ENCODE results near the gene TRAPPC12. TPM values are rescaled to one million over a fixed set of nuclear protein-coding genes. Genes with fewer than 3 reads are reported as not detected.

Gene TRAPPC12
- total RNA-seq: 100 to 1,000 TPM; 106 to 116 TPM

DNA sequence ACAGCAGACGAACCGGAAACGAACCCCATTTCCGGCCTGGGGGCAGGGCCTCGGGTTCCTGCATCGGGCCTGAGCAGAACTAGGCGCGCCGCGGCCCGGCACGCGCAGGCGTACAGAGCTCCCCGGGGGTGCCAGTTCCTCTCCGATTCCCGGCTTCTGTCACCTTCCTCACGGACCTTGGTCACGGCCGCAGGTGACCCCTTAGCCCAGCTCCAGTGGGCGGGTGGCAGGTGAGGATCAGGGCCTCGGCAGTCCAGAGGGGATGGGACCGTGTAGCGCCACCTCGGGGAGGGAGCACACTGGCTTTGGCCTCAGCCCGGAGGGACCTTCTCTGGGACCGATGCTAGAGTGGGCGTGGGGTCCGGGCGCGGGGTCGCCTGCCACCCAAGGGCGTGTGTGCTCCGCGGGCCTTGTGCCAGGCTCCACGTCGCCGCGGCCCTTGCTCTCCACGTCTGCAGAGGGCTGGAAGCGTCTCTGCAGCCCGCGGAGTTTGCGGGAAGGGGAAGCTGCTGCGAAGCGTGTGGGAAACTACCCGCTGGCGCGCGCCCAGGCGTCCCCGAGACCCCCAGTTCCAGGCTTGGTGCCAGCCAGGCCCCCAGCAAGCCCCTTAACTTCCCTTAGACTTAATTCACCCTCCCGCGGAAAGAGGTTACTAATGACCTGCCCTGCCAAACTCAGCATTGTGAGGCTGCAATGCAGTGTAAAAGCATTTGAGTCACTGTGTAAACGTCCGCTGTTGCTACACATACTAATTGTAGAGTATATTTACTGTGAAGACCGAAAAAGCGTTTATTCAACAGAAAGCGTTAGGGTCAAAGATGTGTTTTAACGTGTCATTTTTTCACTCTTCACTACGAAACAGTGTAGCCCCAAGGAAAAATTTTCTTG, at the start of gene TRAPPC12:
TSS of gene TRAPPC12 (plus strand) at position 48 of the 888 bp plus-strand sequence. CDS start 7,930 bp downstream, outside the sequence.
- H3K27me3 Mint-ChIP-seq: no peaks in the 10 kb centered on the region
- DNase-seq: peak; percentile 96
- no peaks in the 10 kb centered on the region for H3K9me3 Mint-ChIP-seq
- POLR2A ChIA-PET: interaction anchor here (0.9 to 1.9 kb wide), 6 partner anchors 15 to 196 kb away, joined by 3 to 7 read pairs (median 4); partner anchors contain the start of gene RNASEH1
- ATAC-seq (ENCODE audit: low read depth): peak; percentile 76
- peak within 1 kb of the TSS; percentile 95 for H3K27ac Mint-ChIP-seq
- peaks cover 36% of the 10 kb centered on the region for H3K4me1 Mint-ChIP-seq
- H3K4me3 Mint-ChIP-seq: peak within 1 kb of the TSS; percentile 92
- peaks cover 11% of the 10 kb centered on the region for H3K36me3 Mint-ChIP-seq

DNA sequence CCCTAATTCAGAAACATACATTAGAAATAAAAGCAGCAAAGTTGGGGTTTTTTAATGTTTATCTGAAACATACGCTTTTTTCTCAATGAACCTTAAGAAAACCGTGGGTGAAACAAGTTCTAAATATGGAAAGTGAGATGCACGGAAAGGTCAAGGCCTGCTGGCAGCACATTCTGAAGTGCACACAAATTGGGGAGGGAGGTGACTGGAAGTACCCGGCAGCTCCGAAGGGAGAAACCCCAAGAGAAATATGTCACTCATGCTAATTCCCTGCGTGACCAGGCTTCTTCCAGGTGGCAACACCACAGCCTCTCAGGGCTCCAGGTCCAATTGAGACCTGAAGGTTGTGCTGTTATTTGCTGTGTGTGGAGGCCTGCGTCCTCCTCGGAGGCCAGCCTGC, 47.4 kb upstream of the TRAPPC12 start:
- no peaks in the 10 kb centered on the region for H3K27me3 Mint-ChIP-seq
- H3K4me1 Mint-ChIP-seq: peaks cover 4% of the 10 kb centered on the region
- no peak for DNase-seq
- no peak overlapping the region for H3K27ac Mint-ChIP-seq
- peaks cover 31% of the 10 kb centered on the region for H3K36me3 Mint-ChIP-seq
- no peak for ATAC-seq (ENCODE audit: low read depth)
- no peaks in the 10 kb centered on the region for H3K9me3 Mint-ChIP-seq
- POLR2A ChIA-PET: no interaction called here
- H3K4me3 Mint-ChIP-seq: no peak overlapping the region

DNA sequence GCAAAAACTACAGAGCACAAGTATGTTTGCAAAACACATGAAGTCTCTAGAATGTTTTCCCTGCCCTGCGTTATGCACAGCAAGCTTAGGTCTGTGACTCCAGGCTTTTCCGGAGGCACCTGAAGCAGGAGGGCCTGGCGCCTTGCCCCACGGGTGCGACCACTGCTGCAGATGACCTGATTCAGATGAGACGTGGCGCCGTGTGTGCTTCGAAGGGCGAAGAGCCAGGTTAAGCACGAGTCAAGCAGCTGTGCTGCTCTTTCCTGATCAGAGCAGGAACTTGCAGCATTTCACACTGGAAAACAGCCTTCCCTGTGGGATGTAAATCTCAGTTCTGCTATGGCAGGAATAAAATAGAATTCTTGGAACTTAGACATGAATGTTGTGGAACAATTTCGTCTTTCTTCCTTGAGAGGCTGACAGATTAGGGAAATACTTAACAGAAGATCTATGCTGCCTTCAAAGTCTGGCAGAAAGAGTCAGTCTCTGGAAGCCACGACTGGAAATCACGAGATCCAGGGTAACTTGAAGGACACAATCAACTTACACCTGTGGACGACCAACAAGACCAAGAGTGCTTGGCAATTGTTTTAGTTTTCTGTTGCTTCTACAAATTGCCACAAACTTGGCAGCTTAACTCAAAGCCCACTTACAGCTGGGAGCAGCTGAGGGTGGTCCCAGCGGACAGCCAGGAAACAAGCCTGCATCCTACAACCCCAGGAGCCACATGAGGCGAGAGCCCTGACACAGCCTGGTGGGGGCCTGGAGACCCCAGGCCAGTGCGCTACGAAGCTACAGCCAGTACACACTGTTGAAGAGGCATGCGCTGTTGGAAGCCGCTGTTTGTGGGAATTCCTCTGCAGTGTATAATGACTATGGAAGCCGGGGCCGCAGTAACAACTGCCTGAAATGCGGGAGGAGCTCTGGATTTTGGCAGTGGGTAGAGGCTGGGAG, 44.8 kb upstream of the TRAPPC12 start:
- ATAC-seq (ENCODE audit: low read depth) (no peak), DNase-seq (no peak)
- POLR2A ChIA-PET: no interaction called here
- no peak overlapping the region for H3K27ac Mint-ChIP-seq
- no peak overlapping the region for H3K4me3 Mint-ChIP-seq
- no peaks in the 10 kb centered on the region for H3K9me3 Mint-ChIP-seq
- peaks cover 34% of the 10 kb centered on the region for H3K36me3 Mint-ChIP-seq
- H3K4me1 Mint-ChIP-seq: peaks cover 2% of the 10 kb centered on the region
- no peaks in the 10 kb centered on the region for H3K27me3 Mint-ChIP-seq

GRCh38 chr2:3336844-3337243, 42.6 kb upstream of the TRAPPC12 start:
- POLR2A ChIA-PET: no interaction called here
- Mint-ChIP-seq H3K9me3 (no peaks in the 10 kb centered on the region), H3K4me3 (no peak overlapping the region), H3K27ac (no peak overlapping the region), H3K36me3 (peaks cover 24% of the 10 kb centered on the region), H3K4me1 (peaks cover 4% of the 10 kb centered on the region), H3K27me3 (no peaks in the 10 kb centered on the region)
- ATAC-seq (ENCODE audit: low read depth) (no peak), DNase-seq (no peak)

DNA sequence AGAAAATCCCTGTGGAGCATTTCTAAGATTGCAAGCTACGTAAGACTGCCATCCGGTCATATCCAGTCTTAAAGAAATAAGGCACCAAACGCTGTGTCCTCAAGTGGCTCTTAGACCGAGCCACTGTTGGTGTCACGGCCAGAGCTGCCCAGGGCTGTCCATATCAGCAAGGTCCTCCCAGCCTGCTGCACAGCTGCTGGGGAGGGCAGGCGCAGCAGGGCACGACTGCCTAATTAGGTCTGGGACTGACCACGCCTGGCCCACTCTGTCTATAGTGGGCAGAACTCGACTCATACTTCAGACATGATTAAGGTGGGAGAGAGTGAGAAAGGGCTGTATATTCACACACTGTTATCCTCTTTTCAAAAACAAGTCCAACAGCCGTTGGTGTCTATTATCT, 41.2 kb upstream of the TRAPPC12 start:
- POLR2A ChIA-PET: no interaction called here
- no peak for DNase-seq
- H3K27me3 Mint-ChIP-seq: no peaks in the 10 kb centered on the region
- H3K9me3 Mint-ChIP-seq: no peaks in the 10 kb centered on the region
- peaks cover 4% of the 10 kb centered on the region for H3K4me1 Mint-ChIP-seq
- no peak overlapping the region for H3K4me3 Mint-ChIP-seq
- peaks cover 18% of the 10 kb centered on the region for H3K36me3 Mint-ChIP-seq
- no peak overlapping the region for H3K27ac Mint-ChIP-seq
- ATAC-seq (ENCODE audit: low read depth): no peak

DNA sequence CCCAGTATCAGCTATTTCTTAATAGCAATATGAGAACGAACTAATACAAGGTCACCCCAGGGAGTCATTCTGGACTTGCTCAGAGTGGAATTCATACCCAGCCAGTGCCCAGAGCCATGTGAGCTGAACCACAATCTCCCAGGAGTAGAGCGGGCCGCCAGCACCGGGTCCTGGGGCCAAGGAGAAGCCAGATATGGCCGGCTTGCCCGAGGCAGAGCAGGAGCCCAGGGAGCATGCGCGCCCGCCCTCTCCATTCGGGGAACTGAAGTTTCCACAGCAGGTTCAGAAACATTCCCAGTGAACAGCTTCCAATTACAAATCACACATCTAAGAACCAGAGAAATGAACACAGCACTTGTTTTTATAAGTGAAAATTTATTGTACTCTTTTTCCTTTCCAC, 39.4 kb upstream of the TRAPPC12 start:
- Mint-ChIP-seq H3K27ac (no peak overlapping the region), H3K36me3 (peaks cover 17% of the 10 kb centered on the region), H3K4me3 (no peak overlapping the region), H3K4me1 (peaks cover 4% of the 10 kb centered on the region), H3K9me3 (no peaks in the 10 kb centered on the region), H3K27me3 (no peaks in the 10 kb centered on the region)
- POLR2A ChIA-PET: no interaction called here
- ATAC-seq (ENCODE audit: low read depth): no peak
- no peak for DNase-seq

GRCh38 chr2:3341336-3341735, 38.2 kb upstream of the TRAPPC12 start:
- Mint-ChIP-seq H3K4me3 (no peak overlapping the region), H3K9me3 (no peaks in the 10 kb centered on the region), H3K4me1 (peaks cover 2% of the 10 kb centered on the region), H3K27ac (no peak overlapping the region), H3K36me3 (peaks cover 10% of the 10 kb centered on the region), H3K27me3 (no peaks in the 10 kb centered on the region)
- DNase-seq (no peak), ATAC-seq (ENCODE audit: low read depth) (no peak)
- POLR2A ChIA-PET: no interaction called here

DNA sequence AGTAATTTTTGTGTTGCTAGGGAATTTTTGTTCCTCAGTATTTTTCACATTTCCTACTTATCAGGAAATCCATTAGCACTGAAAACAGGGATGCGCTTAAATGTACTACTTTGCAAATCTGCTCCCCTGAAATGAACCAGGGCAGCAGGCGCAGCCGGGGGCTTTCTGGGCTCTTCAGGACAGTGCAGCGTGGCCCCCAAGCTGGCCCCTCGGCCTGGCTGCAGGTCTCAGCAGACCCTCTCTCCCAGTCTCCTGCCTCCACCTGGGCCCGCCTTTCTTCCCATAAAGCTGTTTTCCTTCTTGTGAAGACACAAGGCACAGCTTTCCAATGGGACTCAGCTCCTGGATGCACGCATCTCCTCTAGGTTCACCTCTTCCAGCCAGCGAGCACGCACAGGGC, 37.2 kb upstream of the TRAPPC12 start:
- H3K9me3 Mint-ChIP-seq: no peaks in the 10 kb centered on the region
- no peak overlapping the region for H3K4me3 Mint-ChIP-seq
- DNase-seq (no peak), ATAC-seq (ENCODE audit: low read depth) (no peak)
- H3K36me3 Mint-ChIP-seq: peaks cover 15% of the 10 kb centered on the region
- H3K27ac Mint-ChIP-seq: no peak overlapping the region
- POLR2A ChIA-PET: no interaction called here
- peaks cover 2% of the 10 kb centered on the region for H3K4me1 Mint-ChIP-seq
- H3K27me3 Mint-ChIP-seq: no peaks in the 10 kb centered on the region

- DNase-seq (no peak), ATAC-seq (ENCODE audit: low read depth) (no peak)
- H3K27me3 Mint-ChIP-seq: no peaks in the 10 kb centered on the region
- H3K4me1 Mint-ChIP-seq: peaks cover 2% of the 10 kb centered on the region
- H3K4me3 Mint-ChIP-seq: no peak overlapping the region
- peaks cover 19% of the 10 kb centered on the region for H3K36me3 Mint-ChIP-seq
- H3K27ac Mint-ChIP-seq: no peak overlapping the region
- no peaks in the 10 kb centered on the region for H3K9me3 Mint-ChIP-seq
- POLR2A ChIA-PET: no interaction called here
Observed at GRCh38 chr2:3343012-3343411, 36.5 kb upstream of the TRAPPC12 start.

GRCh38 chr2:3344897-3345296, 34.6 kb upstream of the TRAPPC12 start:
- POLR2A ChIA-PET: no interaction called here
- DNase-seq (no peak), ATAC-seq (ENCODE audit: low read depth) (no peak)
- H3K36me3 Mint-ChIP-seq: peaks cover 33% of the 10 kb centered on the region
- H3K4me3 Mint-ChIP-seq: no peak overlapping the region
- H3K27ac Mint-ChIP-seq: no peak overlapping the region
- no peaks in the 10 kb centered on the region for H3K27me3 Mint-ChIP-seq
- H3K9me3 Mint-ChIP-seq: no peaks in the 10 kb centered on the region
- peaks cover 2% of the 10 kb centered on the region for H3K4me1 Mint-ChIP-seq

- peaks cover 2% of the 10 kb centered on the region for H3K4me1 Mint-ChIP-seq
- H3K4me3 Mint-ChIP-seq: no peak overlapping the region
- no peaks in the 10 kb centered on the region for H3K27me3 Mint-ChIP-seq
- no peak for DNase-seq
- no peak overlapping the region for H3K27ac Mint-ChIP-seq
- H3K9me3 Mint-ChIP-seq: peaks cover 5% of the 10 kb centered on the region
- POLR2A ChIA-PET: no interaction called here
- no peak for ATAC-seq (ENCODE audit: low read depth)
- peaks cover 38% of the 10 kb centered on the region for H3K36me3 Mint-ChIP-seq
Observed at GRCh38 chr2:3345621-3346020, 33.9 kb upstream of the TRAPPC12 start.

- DNase-seq: no peak
- Mint-ChIP-seq H3K27me3 (no peaks in the 10 kb centered on the region), H3K4me1 (no peaks in the 10 kb centered on the region), H3K27ac (no peak overlapping the region), H3K4me3 (no peak overlapping the region), H3K9me3 (peaks cover 12% of the 10 kb centered on the region), H3K36me3 (peaks cover 56% of the 10 kb centered on the region)
- POLR2A ChIA-PET: no interaction called here
- ATAC-seq (ENCODE audit: low read depth): no peak
Observed at GRCh38 chr2:3348767-3349166, 30.7 kb upstream of the TRAPPC12 start.

- Mint-ChIP-seq H3K27me3 (no peaks in the 10 kb centered on the region), H3K4me3 (no peak overlapping the region), H3K9me3 (peaks cover 12% of the 10 kb centered on the region), H3K4me1 (peaks cover 1% of the 10 kb centered on the region), H3K27ac (no peak overlapping the region), H3K36me3 (peaks cover 61% of the 10 kb centered on the region)
- POLR2A ChIA-PET: no interaction called here
- ATAC-seq (ENCODE audit: low read depth) (no peak), DNase-seq (no peak)
Observed at GRCh38 chr2:3349211-3349693, 30.2 kb upstream of the TRAPPC12 start.
